Right atrium auricular region (tissue), 2 donors: ENCODE measurements around the gene NBPF3. TPM values are rescaled to one million over a fixed set of nuclear protein-coding genes. Genes with fewer than 3 reads are reported as not detected.

Experiments
- DNase-seq: peaks from one replicate; pipeline ENCODE4 v3.0.0-alpha.2; 2019; ENCODE audit warnings: low spot score
- H3K27ac ChIP-seq, 2 donors: fragments of 200-600 bp; sonication (generic); 1 replicate in 1 of 2; 2 replicates in 1 of 2; pipeline ENCODE4 v1.5.1; 2016 to 2019
- H3K27me3 ChIP-seq, 2 donors: fragments of 200-600 bp; sonication (generic); one replicate each; pipeline versions ENCODE4 v1.5.1 to v1.6.0; 2017 to 2019
- H3K36me3 ChIP-seq: fragments of 200-600 bp; sonication (generic); one replicate; pipeline ENCODE4 v1.5.1; 2016
- H3K4me1 ChIP-seq, 2 donors: fragments of 200-600 bp; sonication (generic); one replicate each; pipeline versions ENCODE4 v1.5.1 to v1.6.0; 2017 to 2019
- H3K4me3 ChIP-seq, 2 donors: fragments of 200-600 bp; sonication (generic); 1 replicate in 1 of 2; 2 replicates in 1 of 2; pipeline ENCODE4 v1.5.1; 2017 to 2019; ENCODE audit warnings: mild to moderate bottlenecking in 1 of 2, moderate library complexity in 1 of 2
- H3K9me3 ChIP-seq, 2 donors: fragments of 200-600 bp; sonication (generic); one replicate each; pipeline ENCODE4 v1.5.1; 2019
- CTCF ChIP-seq, 2 donors: fragments of 200-600 bp; sonication (generic); IDR thresholded peaks; one replicate each; pipeline ENCODE4 v1.5.1; 2019; ENCODE audit warnings: antibody characterized with exemption in 2 of 2
- total RNA-seq, 2 donors: library from RNA; depleted of rRNA; stranded (reverse); fragments of >200 nt; gene quantifications; one replicate each; pipeline ENCODE4 v1.1.0, GENCODE V29; 2016

Gene NBPF3
- total RNA-seq, 2 donors from 2014 or later = 4.8 to 8.1 TPM

DNA sequence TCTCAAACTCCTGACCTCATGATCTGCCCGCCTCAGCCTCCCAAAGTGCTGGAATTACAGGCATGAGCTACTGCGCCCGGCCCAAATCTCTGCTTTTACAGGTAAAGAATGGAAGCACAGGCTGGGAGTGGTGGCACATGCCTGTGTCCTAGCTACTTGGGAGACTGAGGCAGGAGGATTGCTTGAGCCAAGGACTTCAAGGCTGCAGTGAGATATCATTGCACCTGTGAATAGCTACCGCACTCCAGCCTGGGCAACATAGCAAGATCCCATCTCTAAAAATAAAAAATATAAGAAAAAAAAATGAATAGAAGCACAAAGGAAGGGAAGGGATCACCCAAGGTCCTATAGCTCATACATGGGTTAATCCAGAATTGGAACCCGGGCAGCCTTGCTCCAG is 84.3 kb downstream of the NBPF3 start:
- H3K36me3 ChIP-seq = no peaks in the 10 kb centered on the region
- H3K4me1 ChIP-seq = no peaks in the 10 kb centered on the region
- no peak overlapping the region for H3K4me3 ChIP-seq
- no peaks in the 10 kb centered on the region for H3K9me3 ChIP-seq
- TF ChIP-seq CTCF (IDR thresholded peaks at IDR 0.05) = no peak
- H3K27me3 ChIP-seq = no peaks in the 10 kb centered on the region
- DNase-seq = no peak
- no peak overlapping the region for H3K27ac ChIP-seq

- no peak for DNase-seq
- TF ChIP-seq CTCF (IDR thresholded peaks at IDR 0.05) = no peak
- Histone ChIP-seq H3K9me3 (no peaks in the 10 kb centered on the region), H3K36me3 (no peaks in the 10 kb centered on the region), H3K27me3 (no peaks in the 10 kb centered on the region), H3K4me3 (no peak overlapping the region), H3K27ac (no peak overlapping the region), H3K4me1 (no peaks in the 10 kb centered on the region)
Measured at GRCh38 chr1:21524686-21525339, 84.9 kb downstream of the NBPF3 start.

- H3K4me1 ChIP-seq = no peaks in the 10 kb centered on the region
- no peaks in the 10 kb centered on the region for H3K9me3 ChIP-seq
- no peak overlapping the region for H3K4me3 ChIP-seq
- no peak for DNase-seq
- no peak overlapping the region for H3K27ac ChIP-seq
- no peaks in the 10 kb centered on the region for H3K27me3 ChIP-seq
- no peak for TF ChIP-seq CTCF (IDR thresholded peaks at IDR 0.05)
- no peaks in the 10 kb centered on the region for H3K36me3 ChIP-seq
Measured at GRCh38 chr1:21525340-21525717, 85.4 kb downstream of the NBPF3 start.

- no peak for DNase-seq
- no peaks in the 10 kb centered on the region for H3K9me3 ChIP-seq
- H3K36me3 ChIP-seq = no peaks in the 10 kb centered on the region
- no peaks in the 10 kb centered on the region for H3K4me1 ChIP-seq
- no peak for TF ChIP-seq CTCF (IDR thresholded peaks at IDR 0.05)
- H3K27ac ChIP-seq = no peak overlapping the region
- H3K4me3 ChIP-seq = no peak overlapping the region
- H3K27me3 ChIP-seq = no peaks in the 10 kb centered on the region
Measured at GRCh38 chr1:21526441-21526840, 86.5 kb downstream of the NBPF3 start.

GRCh38 chr1:21530368-21531016 is 90.6 kb downstream of the NBPF3 start:
- H3K27me3 ChIP-seq = no peaks in the 10 kb centered on the region
- no peak overlapping the region for H3K4me3 ChIP-seq
- peaks cover 0 to 5% of the 10 kb centered on the region in 2 donors for H3K4me1 ChIP-seq
- no peak overlapping the region for H3K27ac ChIP-seq
- H3K36me3 ChIP-seq = no peaks in the 10 kb centered on the region
- DNase-seq = no peak
- H3K9me3 ChIP-seq = no peaks in the 10 kb centered on the region
- no peak for TF ChIP-seq CTCF (IDR thresholded peaks at IDR 0.05)

GRCh38 chr1:21531241-21531640 is 91.3 kb downstream of the NBPF3 start:
- peaks cover 0 to 7% of the 10 kb centered on the region in 2 donors for H3K4me1 ChIP-seq
- no peak overlapping the region for H3K27ac ChIP-seq
- no peaks in the 10 kb centered on the region for H3K36me3 ChIP-seq
- no peak for TF ChIP-seq CTCF (IDR thresholded peaks at IDR 0.05)
- no peak overlapping the region for H3K4me3 ChIP-seq
- no peak for DNase-seq
- no peaks in the 10 kb centered on the region for H3K9me3 ChIP-seq
- no peaks in the 10 kb centered on the region for H3K27me3 ChIP-seq
